ENCODE results near the gene SIAE. TPM values are rescaled to one million over a fixed set of nuclear protein-coding genes. Genes with fewer than 3 reads are reported as not detected.
A peak's percentile ranks its signal among the peaks of the same experiment; 100 is the strongest.

Gene SIAE
- 28.2 TPM for total RNA-seq
- long read RNA-seq, full-length matches to known transcripts: 13 of 23 reads
- long read RNA-seq, partial matches to known transcripts: 7 of 23 reads
- long read RNA-seq, other reads (novel, unspliced or antisense): 3 of 23 reads

GRCh38 chr11:124673333-124674167, at the start of gene SIAE, which contains the start of gene SPA17:
Gene SIAE, minus strand, starts transcription at chr11:124673739. Its CDS starts 31 bp downstream, at chr11:124673708.
Gene SPA17, plus strand, starts transcription at chr11:124673904. Its CDS starts 1,361 bp downstream, at chr11:124675265.
- peak; percentile 98 for DNase-seq (ENCODE audit: low spot score)

- no peak for DNase-seq (ENCODE audit: low spot score)
Measured at GRCh38 chr11:124722176-124722575, 48.6 kb upstream of the SIAE start.

- no peak for DNase-seq (ENCODE audit: low spot score)
Measured at GRCh38 chr11:124719534-124719933, 46.0 kb upstream of the SIAE start.

- no peak for DNase-seq (ENCODE audit: low spot score)
Measured at GRCh38 chr11:124718801-124719200, 45.3 kb upstream of the SIAE start.

GRCh38 chr11:124717786-124718651, 44.5 kb upstream of the SIAE start:
- no peak for DNase-seq (ENCODE audit: low spot score)

GRCh38 chr11:124717421-124717785, 43.9 kb upstream of the SIAE start:
- no peak for DNase-seq (ENCODE audit: low spot score)

GRCh38 chr11:124716591-124716990, 43.1 kb upstream of the SIAE start:
- no peak for DNase-seq (ENCODE audit: low spot score)

- no peak for DNase-seq (ENCODE audit: low spot score)
Measured at GRCh38 chr11:124712392-124712791, 38.9 kb upstream of the SIAE start.

GRCh38 chr11:124707829-124708228, 34.3 kb upstream of the SIAE start:
- no peak for DNase-seq (ENCODE audit: low spot score)

GRCh38 chr11:124700028-124700427, 26.5 kb upstream of the SIAE start:
- no peak for DNase-seq (ENCODE audit: low spot score)

GRCh38 chr11:124699547-124699946, 26.0 kb upstream of the SIAE start:
- no peak for DNase-seq (ENCODE audit: low spot score)

GRCh38 chr11:124693142-124693541, 19.6 kb upstream of the SIAE start:
- no peak for DNase-seq (ENCODE audit: low spot score)

- DNase-seq (ENCODE audit: low spot score): no peak
Measured at GRCh38 chr11:124682443-124682842, 8.9 kb upstream of the SIAE start.

- no peak for DNase-seq (ENCODE audit: low spot score)
Measured at GRCh38 chr11:124681421-124681820, 7.9 kb upstream of the SIAE start.

GRCh38 chr11:124678416-124678815, 4.9 kb upstream of the SIAE start:
- DNase-seq (ENCODE audit: low spot score): no peak

- no peak for DNase-seq (ENCODE audit: low spot score)
Measured at GRCh38 chr11:124676386-124676785, 2.8 kb upstream of the SIAE start.

- DNase-seq (ENCODE audit: low spot score): no peak
Measured at GRCh38 chr11:124674571-124674970, 1.0 kb upstream of the SIAE start.

- DNase-seq (ENCODE audit: low spot score): no peak
Measured at GRCh38 chr11:124674168-124674517, 604 bp upstream of the SIAE start.

GRCh38 chr11:124672536-124673215, 863 bp downstream of the SIAE start:
- DNase-seq (ENCODE audit: low spot score): no peak

GRCh38 chr11:124670732-124671131, 2.8 kb downstream of the SIAE start:
- DNase-seq (ENCODE audit: low spot score): no peak

- DNase-seq (ENCODE audit: low spot score): no peak
Measured at GRCh38 chr11:124669193-124669592, 4.3 kb downstream of the SIAE start.

All from mesenteric fat pad (tissue), 1 donor.